Epidermal melanocyte (primary cell): ENCODE data around the gene TAMALIN.
A peak's percentile ranks its signal among the peaks of the same experiment; 100 is the strongest.

ENCODE experiments used
- DNase-seq: peaks from one replicate; pipeline ENCODE4 v3.0.0; 2011; ENCODE audit warnings: low spot score; ENCODE audit not compliant: insufficient read length

TAMALIN gene

GRCh38 chr12:52035926-52036325, 29.2 kb downstream of the TAMALIN start:
- no peak for DNase-seq

GRCh38 chr12:52036587-52037171, 29.9 kb downstream of the TAMALIN start:
- DNase-seq = no peak

DNA sequence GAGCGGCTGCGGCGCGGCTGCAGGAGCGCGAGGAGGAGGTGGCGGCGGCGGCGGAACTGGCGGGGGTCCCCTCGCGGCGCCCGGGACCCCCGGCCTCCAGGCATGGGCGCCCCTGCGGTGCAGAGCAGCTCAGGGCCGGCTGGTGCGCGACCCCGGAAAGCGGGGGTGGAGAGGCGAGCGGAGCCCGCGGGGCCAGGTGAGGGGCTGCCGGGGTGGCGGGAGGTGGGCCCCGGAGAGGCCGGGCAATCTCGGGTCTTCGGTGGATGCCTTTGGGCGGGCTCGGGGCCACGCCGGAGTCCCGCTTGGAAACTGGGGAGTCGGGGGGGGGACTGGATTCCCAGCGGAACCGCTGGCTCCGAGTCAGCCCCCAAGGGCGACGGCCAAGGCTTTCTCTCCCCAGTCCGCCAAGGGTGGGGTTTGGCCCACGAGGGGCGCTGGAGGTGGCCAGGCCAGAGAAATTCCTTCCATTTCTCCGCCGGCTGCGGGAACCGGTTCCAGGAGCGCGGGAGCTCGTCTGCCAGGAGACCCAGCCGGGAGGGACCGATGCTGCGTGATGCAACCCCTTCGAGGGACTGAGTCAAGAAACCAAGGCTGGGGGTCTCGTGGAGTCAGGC, 30.6 kb downstream of the TAMALIN start:
- DNase-seq = no peak

DNA sequence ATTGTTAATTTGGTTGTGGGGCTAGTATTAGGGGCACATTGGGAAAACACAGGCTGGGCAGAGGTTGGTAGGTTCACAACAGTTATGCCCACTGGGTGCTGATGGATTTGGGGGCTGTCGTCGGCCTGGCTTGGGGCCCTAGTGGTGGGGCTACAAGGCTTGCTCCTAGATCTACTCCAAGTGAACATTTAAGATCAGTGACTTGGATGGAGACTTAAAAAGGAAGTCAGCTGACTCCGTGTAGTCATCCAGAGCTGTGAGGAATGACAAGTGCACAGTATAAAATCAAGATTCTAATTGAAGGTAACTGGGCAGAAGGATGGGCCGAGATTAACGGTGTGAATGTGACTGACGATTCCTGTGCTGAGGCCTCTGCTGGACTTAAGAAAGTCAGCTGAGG, 31.7 kb downstream of the TAMALIN start:
- no peak for DNase-seq

DNA sequence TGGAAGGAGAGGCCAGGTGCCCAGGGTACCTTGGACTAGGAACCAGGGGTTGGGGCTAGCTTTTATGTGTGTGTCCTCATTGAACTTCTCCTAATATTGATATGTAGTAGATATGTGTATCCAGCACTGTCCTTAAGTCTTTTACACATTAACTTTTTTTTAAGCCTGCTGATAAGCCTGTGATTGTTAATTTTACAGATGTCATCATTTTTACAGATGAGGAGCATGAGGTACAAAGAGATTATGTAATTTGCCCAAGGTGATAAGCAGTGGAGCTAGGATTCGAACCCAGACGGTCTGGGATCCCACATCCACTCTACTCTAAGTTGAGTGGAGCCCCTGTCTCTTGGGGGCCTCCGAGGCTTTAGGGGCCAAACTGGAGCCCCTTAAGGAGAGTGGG, 34.3 kb downstream of the TAMALIN start:
- DNase-seq = no peak

DNA sequence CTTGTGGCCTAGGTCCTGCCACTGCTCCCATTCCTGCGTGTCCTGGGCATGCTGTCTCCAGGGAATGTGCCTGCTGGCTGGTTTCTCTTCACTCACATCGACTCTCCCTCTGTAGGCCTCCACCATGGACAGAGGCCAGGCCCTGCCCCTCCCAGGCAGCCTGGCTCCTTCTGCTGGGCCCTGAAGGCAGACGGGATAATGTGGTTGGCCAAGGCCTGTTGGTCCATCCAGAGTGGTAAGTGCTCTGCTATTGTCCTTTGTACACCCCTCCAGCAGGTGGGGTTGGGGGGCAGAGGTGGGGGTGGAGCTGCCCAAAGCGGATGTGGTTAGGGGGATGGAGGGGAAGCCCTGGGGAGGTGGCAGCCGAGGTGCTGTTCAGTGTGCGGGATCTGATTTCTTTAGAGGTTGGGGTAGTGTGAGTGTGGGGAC, 35.0 kb downstream of the TAMALIN start:
- DNase-seq = peak; percentile 73

GRCh38 chr12:52042706-52043385, 36.1 kb downstream of the TAMALIN start:
- no peak for DNase-seq

GRCh38 chr12:52043386-52044212, 36.9 kb downstream of the TAMALIN start:
- DNase-seq = no peak

DNA sequence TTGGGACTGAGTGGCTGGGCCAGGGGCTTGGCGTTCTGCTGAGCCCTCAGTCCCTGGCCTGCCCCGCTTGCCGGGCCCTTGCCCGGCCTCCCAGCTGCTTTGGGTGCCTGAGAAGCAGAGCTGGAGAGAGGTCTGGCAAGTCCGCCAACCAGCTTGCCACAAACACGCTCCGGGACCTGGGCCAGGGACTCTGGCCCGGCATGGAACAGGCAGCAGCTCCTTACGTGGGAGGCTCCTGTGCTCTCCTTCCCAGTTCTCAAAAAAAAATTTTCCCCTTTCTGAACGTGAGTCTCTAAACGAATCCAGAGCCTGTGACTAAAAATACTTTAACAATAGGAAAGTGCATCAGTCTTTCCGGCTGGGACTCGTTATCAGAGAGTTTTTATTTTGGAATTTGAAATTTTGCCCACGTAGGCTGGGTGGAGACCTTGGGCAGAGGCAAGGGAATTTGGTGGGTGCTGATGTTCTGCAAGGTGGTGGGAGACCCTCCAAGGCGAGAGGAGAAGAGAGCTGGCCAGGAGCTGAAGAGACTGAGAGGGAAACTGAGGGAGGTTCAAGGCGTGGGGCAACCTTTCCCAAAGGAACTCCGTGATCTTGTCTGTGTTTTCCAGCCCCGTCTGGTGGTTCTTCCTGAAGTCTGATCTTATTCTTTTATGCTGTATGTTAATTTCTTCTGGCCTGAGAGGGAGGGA, 37.7 kb downstream of the TAMALIN start:
- no peak for DNase-seq

GRCh38 chr12:52045794-52046199, 39.1 kb downstream of the TAMALIN start:
- DNase-seq = no peak

- no peak for DNase-seq
Observed at GRCh38 chr12:52046859-52047258, 40.1 kb downstream of the TAMALIN start.

- no peak for DNase-seq
Observed at GRCh38 chr12:52049286-52049685, 42.5 kb downstream of the TAMALIN start.

DNA sequence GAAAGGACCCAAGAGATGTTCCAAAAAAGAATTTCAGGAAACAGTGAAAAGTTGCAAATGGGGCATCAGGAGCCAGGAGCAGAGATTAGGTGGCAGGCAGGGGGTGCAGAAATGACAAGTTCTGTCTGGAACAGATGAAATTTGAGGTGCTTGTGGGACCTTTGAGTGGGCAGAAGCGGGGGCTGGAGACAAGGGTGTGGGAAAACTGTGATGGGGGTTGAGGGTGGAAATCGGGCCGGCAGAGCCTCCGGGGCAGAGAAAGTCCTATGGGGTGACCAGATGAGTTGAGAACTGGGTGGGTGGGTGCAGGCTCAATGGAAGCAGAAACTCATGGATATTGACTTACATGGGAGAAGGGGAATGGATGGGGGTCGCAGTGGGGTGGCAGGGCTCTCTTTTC, 42.9 kb downstream of the TAMALIN start:
- no peak for DNase-seq

DNA sequence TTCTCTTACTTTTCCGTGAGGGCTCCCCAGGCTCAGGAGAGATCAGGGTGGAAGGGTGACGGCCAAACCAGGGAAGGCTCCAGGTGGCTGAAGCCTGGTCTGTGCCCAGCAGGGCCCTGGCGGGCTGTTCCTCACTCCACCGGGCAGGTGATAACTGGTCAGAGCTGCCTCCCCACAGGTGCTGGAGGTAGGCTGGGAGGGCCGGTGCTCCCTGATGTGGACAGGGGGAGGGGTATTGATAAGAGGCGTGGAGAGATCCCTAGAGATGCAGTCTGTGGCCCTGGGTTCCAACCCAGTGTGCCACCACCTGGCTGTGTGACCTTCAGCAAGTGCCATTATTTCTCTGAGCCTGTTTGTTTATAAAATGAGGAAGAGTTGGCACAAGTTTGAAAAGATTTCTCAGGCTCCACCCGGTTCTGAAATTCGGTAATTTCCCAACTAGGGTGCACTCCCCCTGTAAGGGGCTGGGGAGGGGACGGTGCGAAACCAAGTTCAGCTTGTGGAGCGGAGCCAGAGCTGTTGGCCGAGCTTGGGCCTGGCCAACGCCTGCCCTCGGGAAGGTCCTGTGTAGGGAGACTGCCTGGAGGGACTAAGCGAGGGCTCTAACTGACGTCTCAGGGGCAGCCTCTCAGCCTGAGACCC, 43.5 kb downstream of the TAMALIN start:
- DNase-seq = no peak

DNA sequence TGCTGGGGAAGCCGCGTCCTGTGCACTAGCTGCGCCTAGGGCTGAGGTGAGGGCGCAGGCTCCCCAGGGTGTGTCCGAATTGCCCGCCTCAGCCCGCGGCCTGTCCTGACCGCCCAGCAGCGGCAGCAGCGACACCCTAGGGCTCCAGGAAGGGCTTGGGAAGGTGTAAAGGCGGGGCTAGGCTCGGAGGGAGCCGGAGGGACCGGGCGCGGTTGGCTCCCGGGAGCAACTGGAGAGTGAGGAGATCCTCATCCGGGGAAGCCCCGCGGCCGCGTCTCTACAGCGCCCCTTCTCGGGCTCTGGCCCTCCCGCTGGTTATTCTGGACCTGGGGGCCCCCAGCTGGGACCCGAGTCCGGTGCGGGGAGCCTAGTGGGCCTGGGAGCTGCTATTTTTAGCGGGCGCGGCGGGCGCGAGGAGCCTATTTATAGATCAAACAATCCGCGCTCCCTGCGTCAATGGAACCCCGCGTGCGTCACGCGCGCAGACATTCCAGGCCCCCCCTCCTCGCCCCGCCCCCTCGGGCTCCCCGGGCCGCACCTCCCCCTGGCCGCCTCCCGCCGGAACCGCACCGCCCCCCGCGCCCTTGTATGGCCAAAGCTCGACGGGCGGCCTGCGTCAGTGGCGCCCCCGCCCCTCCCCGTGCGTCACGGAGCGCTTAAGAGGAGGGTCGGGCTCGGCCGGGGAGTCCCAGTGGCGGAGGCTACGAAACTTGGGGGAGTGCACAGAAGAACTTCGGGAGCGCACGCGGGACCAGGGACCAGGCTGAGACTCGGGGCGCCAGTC, 44.2 kb downstream of the TAMALIN start, which contains the start of gene NR4A1:
Gene NR4A1 (plus strand): TSS at position 685 of the 784 bp plus-strand sequence. CDS start 2,887 bp downstream, outside the sequence.
- DNase-seq = peak; percentile 97

- no peak for DNase-seq
Observed at GRCh38 chr12:52052468-52053186, 45.9 kb downstream of the TAMALIN start.

GRCh38 chr12:52053536-52054209, 46.9 kb downstream of the TAMALIN start:
- no peak for DNase-seq

DNA sequence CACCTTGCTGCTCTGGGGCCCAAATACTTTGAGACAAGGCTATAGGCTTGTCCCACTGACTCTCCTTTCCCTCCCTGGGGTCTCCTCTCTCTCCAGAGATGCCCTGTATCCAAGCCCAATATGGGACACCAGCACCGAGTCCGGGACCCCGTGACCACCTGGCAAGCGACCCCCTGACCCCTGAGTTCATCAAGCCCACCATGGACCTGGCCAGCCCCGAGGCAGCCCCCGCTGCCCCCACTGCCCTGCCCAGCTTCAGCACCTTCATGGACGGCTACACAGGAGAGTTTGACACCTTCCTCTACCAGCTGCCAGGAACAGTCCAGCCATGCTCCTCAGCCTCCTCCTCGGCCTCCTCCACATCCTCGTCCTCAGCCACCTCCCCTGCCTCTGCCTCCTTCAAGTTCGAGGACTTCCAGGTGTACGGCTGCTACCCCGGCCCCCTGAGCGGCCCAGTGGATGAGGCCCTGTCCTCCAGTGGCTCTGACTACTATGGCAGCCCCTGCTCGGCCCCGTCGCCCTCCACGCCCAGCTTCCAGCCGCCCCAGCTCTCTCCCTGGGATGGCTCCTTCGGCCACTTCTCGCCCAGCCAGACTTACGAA, 47.6 kb downstream of the TAMALIN start:
- DNase-seq = no peak
